SKM-1 (cell line): ENCODE results near the gene DPP9.
"Not testable (repeated sequence)": the region's sequence is repeated elsewhere in the genome, so short reads cannot be mapped to it uniquely, and the experiment has no call there.

Source experiments
- DNase-seq: peaks from one replicate; lab custom pipeline; 2025; ENCODE audit not compliant: unreplicated experiment; lab: John Stamatoyannopoulos, UW

The DPP9 gene

DNA sequence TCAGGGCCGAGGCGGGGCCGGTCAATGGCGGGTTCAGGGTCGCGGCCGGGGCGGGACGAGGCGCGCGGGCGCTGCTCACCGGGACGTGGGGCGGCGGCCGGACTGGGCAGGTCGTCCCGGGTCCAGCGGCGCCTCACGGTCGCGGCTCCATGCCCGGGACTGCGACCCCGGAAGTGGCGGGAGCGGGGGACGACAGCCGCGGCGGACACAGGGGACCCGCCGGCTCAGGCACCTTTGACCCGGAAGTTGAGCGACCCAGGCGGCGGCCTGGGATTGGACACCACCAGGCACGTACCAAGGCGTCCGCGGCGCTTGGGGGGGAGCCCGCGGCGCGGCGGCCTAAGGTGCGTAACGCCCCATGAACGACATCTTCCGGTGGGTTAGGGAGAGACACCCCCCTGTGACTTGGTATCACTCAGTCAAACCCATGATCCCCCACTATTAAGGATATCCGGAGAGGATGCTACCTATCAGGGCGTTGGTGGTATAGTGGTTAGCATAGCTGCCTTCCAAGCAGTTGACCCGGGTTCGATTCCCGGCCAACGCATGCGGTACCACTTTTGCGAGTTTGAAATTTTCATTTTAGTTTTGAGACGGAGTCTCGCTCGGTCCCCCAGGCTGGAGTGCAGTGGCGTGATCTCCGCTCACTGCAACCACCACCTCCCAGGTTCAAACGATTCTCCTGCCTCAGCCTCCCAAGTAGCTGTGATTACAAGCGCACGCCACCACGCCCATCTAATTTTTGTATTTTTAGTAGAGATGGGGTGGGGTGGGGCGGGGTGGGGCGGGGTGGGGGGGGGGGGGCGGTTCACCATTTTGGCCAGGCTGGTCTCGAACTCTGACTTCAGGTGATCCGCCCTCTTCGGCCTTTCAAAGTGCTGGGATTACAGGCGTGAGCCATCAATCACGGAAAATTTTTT, at the start of gene DPP9:
Gene DPP9 (minus strand): TSS at position 248 of the 920 bp plus-strand sequence. CDS start 3,936 bp downstream, outside the sequence.
- peak; percentile 97 for DNase-seq

DNA sequence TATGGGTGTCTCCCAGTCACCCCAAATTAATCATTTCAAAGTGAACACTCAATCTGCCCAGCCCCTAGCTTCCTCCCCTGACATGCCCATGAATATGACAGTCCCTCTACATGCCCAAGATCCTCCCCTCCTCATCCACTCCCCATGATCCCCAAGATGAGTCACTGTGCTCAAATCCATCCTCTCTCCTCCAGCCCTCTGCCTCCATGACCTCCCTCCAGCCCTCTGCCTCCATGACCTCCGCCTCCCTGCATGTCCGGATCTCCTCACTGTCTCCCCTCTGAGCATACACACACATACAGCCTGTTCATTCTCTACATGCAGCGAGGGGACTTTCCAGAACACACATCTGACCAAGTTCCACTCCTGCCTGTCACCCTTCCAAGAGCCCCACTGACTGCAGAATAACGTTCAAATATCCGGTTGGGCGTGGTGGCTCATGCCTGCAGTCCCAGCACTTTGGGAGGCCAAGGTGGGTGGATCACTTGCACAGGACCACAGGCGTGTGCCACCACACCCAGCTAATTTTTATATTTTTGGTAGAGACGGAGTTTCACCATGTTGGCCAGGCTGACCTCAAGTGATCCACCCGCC, 49.5 kb upstream of the DPP9 start:
- DNase-seq = no peak

DNA sequence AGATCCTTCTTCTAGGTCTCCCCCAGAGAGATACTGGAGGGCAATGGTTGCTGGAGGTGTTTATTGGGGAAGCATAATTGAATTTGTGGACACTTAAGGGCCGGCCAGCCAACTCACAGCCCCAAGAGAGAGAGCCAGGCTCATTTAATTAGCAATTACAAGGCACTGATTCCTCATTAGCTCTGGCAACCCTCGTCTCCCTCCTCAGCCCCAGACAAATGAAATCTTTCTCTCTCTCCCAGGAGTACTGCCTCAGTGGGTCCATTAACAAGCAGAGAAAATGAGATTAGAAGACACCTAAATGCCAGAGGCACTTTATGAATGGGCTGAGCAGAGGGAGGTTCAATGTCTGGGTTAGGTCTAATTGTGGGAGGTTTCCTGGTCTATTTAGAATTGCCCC, 48.9 kb upstream of the DPP9 start:
- DNase-seq = no peak

DNA sequence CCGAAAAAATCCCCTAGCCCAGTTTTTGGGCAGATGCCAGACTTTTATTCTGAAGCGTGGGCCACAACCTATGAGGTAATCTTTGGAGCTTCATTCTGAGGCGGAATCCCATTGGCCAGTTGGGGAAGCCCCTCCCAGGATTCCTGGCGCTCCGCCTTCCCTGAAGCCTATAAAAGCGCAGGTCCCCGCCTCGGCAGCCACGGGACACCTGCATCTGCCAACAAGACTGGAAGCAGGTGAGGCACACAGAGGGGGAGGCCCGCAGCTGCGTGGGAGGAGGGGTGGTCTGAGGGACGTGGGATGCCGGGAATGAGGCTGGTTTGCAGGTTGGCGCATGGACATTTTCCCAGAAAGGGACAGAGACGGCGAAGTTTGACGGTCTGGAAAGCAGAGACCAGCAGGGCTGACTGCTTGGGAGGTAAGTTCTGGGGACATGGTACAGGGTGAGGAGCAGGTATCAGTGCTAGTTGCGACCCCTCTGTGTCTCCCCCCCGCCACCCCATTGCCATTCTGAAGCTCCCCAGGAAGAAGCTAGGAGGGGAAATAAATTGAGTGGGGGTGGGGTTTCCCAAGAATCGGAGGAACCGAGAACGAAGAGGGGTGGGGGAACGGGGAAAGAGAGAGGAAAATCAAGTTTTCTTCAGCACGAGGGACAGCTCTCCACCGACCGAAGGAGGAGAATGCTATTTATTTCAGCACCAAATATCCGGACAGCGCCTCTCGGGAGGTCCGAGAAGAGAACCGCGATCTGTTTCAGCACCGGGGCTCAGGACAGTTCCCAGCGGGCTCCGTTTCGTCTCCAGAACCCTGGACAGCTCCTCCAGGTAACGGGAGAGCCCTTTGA, 45.5 kb upstream of the DPP9 start:
- no peak for DNase-seq

DNA sequence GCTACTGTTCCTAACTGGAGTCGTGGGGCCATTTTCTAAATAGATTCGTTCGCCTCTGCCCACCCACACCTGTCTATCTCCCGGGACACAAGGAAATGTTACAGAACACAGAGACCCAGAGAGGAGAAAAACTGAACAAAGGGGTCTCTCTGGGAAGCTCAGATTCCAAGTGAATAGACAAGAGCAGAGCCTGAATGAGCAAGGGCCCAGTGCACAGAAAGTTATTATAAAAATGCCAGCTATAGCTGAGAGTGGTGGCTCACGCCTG, 40.7 kb upstream of the DPP9 start:
- no peak for DNase-seq

DNA sequence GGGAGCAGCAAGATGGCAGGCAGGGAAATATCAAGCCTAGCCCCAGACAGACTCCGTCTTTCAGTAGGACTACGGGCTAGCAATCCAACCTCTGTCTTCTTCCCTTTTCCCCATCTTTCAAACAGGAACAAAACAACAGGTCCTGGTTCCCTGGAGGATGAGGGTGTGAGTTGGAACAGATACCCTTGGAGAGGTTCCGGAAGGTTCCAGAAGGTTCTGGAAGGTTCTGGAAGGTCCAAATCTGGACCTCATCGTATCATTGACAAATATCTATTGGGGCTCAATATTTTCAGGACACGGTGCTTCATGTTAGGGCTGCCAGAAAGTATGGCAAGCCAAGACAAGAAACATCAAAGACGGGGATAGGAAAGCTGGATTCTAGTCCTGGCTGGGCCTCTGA, 39.4 kb upstream of the DPP9 start:
- DNase-seq = no peak

DNA sequence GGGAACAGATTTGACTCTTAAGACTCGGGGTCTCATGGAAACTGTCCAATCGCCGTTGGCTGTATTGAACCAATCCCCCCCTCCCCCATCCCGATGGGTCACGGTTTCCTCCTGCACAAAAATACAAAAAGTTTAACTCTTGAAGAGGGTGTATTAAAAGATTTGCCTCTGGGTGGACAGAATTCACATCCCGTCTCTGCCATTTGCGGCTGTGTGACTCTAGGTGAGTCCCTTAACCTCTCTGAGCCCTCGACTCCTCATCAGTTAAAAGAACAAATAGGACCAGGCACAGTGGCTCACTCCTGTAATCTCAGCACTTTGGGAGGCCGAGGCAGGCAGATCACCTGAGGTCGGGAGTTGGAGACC, 36.6 kb upstream of the DPP9 start:
- no peak for DNase-seq

DNA sequence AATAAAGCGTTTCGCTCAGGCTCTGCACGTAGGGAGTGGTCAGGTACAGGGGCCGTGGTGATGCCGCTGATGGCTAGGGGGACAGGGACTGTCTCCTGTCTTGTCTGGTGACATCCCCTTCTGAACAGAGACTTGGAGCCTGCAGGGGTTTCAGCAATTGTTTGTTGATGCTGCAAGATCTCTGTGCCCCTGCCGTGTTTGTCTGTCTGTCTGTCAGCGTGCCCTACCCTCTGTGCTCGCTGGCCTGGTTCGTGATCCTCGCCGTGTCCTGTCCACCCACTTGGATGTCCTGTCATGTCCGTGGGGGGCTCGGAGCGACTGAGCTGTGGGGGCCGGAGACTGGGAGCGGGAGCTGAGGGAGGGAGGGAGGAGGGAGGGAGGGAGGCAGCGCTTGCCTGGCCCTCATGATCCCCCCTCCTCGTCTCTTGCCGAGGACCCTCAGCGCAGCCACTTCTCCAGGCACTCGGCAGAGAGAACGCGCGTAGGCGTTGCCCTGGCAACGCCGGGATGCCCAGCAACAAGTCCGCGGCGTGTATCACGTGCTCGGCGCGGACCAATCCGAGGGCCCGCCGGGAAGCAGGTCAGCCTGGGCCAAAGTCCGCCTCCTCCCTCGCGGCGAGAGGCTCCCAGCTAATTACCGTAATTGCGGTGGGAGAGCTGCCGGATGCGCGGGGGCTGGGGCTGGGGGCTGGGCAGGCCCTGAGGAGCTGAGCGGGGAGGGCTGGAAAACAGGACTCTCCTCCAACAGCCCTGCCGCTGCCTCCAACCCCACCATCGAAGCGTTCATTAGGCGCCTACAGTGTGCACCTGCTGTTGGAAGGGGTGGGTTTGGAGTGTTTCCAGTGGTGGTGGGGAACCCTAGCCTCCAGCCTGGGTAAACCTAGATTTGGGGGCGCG, 36.0 kb upstream of the DPP9 start:
- no peak for DNase-seq

DNA sequence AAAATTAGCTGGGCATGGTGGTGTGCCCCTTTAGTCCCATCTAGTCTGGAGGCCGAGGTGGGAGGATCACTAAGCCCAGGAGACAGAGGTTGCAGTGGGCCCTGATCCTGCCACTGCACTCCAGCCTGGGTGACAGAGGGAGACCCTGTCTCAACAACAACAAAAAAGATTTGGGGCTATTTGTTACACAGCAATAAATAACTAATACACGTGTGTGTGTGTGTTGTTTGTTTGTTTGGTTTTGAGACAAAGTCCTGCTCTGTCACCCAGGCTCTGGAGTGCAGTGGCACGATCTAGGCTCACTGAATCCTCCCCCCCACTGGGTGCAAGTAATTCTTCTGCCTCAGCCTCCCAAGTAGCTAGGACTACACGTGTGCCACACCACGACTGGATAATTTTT, 35.0 kb upstream of the DPP9 start:
- DNase-seq = no peak

DNA sequence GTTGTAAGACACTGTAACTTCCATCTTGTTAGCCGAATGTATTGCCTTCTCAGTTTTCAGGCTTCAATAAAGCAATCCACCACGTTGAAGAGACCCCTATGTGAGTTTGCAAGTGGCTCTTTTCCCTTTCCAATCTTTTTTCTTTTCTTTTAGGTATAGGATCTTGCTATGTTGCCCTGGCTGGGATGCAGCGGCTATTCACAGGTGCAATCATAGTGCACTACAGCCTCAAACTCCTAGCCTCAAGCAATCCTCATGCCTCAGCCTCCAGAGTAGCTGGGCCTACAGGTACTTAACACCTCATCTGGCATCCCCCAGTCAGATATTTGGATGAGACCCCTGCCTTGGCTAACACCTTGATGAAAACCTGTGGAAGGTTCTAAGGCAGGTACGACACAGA, 34.4 kb upstream of the DPP9 start:
- no peak for DNase-seq

DNA sequence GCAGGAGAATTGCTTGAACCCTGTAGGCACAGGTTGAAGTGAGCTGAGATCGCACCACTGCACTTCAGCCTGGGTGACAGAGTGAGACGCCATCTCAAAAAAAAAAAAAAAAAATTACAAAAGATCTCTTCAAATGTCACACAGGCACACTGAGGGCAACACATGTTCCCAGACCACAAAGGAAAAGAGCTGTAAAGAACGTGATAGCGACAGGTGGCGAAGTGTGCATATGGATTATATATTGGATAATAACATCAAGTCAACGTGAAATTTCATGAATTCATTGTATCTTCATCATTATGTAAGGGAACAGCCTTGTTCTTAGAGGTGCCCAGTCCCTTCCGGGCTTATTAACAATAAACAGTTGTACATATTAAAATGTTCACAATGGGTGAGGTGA, 31.8 kb upstream of the DPP9 start:
- no peak for DNase-seq

DNA sequence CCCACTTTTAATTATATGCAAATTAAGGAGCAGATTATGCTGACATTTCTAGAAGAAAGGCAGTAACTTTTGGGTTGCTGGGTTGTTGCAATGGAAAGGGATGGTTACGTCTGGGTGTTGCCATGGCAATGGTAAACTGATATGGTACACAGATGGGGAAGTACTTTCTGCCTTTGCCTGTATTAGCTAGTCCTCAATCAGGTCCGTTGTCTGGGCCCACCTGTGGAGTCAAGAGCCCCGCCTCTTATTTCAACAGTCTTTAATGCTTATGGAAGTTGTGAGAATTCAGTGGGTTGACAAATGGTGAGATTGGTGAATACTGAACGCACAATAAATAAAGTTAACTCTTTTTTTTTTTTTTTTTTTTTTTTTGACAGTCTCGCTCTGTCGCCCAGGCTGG, 30.6 kb upstream of the DPP9 start:
- no peak for DNase-seq

DNA sequence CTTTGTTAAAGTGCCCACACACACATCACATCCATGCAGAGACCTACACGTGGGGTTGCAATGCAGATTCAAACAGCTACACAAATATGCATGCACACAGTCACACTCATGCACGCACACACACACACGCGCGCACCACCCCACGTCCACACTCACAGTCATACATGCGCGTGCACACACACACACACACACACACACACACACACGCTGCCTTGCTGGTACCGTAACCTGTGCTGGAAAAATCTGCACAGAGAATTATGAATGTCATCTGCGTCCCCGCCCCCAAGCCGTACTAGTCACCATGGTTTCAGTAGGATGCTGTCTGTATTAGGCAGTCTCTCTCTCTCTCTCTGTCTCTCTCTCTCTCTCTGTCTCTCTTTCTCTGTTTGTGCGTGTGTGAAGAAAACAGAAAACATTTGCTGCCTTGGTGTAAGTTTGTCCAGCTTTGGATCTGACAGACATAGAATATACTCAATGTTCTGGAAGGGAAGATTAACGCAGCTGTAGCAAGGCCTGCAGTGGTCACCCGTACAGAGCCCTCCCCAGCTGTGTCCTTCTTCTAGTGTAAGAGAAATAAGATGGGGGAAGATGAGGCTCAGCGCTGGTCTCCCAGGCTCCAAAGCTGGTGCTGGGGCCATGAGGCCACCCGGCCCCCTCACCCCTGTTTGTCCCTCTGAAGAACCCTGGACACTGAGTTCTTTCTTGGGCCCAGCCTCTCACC, 26.4 kb upstream of the DPP9 start:
- DNase-seq = no peak

DNA sequence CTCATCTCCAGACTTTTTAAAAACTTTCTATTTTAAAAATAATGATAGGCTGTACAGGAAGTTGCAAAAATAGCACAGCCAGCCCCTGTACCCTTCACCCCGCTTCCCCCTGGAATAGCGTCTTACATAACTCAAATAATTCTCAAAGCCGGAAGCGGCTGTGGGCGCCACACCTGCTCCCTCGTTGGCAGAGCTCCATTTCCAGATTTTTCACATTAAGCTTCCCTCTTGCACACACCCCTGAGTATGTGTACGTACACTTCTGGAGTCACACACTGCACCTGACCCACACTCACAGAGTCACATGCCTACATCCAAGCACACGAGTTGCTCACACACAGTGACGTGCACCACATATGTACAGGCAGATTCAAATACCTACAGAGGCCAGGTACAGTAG, 24.9 kb upstream of the DPP9 start:
- no peak for DNase-seq

DNA sequence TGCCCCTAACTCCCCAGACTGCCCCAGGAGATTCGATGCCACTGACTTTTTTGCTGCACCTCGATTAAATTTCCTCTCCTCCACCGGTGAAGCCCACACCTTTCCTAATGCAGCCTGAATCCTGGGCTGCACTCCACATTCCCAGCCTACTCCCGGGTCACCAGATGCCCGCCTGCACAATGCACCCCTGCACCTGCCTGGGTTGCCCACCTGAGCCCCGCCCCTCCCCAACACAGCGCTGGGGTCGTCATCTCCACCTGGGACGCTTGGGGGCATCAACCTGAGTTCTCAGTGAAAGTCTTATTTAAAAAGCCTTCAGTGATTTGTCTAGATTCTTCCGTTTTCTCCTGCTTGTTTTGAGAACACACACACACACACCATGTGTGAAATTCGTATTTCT, 24.5 kb upstream of the DPP9 start:
- DNase-seq = no peak

DNA sequence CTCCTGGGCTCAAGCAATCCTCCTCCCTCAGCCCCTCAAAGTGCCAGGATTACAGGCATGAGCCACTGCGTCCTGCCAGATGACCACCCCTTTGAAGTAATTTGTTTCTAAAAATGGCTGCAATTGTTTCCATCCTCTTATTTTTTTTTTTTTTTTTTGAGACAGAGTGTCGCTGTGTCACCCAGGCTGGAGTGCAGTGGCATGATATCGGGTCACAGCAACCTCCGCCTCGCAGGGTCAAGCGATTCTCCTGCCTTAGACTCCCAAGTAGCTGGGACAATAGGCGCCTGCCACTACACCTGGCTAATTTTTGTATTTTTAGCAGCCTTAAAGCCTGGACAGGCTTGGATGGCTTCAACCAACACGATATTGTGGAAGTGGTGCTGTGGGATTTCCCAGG, 22.3 kb upstream of the DPP9 start:
- no peak for DNase-seq

DNA sequence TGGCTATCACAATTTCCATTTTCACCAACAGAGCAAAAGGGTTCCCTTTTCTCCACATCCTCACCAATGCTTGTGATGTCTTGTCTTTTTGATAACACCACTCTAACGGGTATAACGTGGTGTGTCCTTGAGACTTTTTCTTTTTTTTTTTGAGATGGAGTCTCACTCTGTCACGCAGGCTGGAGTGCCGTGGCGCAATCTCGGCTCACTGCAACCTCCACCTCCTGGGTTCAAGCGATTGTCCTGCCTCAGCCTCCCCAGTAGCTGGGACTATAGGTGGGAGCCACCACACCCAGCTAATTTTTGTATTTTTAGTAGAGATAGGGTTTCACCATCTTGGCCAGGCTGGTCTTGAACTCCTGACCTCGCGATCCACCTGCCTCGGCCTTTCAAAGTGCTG, 21.5 kb upstream of the DPP9 start:
- DNase-seq = not testable (repeated sequence)

DNA sequence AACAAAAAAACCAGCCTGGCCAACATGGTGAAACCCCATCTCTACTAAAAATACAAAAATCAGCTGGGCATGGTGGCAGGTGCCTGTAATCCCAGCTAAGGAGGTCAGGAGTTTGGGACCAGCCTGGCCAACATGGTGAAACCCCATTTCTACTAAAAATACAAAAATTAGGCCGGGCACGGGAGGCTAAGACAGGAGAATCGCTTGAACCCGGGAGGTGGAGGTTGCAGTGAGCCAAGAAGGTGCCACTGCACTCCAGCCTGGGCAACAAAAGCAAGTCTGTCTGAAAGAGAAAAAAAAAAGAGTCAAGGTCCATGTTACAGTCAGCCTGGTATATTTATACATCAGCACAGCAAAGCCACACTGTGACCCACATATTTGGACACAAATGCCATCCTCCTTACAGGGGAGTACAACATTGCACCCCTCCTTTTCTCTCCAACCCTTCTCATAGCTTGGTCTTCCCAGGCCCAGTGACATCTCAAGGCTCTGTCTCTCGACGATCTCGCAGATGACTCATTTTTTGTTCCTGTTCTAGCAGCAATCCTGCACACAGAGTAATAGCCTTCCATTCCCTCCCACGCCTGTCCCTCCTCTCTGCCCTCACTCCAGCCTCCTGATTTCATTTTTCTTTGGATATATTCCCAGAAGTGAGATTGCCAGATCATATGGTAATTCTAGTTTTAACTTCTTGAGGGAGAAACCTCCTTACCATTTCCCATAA, 21.0 kb upstream of the DPP9 start:
- DNase-seq = no peak

DNA sequence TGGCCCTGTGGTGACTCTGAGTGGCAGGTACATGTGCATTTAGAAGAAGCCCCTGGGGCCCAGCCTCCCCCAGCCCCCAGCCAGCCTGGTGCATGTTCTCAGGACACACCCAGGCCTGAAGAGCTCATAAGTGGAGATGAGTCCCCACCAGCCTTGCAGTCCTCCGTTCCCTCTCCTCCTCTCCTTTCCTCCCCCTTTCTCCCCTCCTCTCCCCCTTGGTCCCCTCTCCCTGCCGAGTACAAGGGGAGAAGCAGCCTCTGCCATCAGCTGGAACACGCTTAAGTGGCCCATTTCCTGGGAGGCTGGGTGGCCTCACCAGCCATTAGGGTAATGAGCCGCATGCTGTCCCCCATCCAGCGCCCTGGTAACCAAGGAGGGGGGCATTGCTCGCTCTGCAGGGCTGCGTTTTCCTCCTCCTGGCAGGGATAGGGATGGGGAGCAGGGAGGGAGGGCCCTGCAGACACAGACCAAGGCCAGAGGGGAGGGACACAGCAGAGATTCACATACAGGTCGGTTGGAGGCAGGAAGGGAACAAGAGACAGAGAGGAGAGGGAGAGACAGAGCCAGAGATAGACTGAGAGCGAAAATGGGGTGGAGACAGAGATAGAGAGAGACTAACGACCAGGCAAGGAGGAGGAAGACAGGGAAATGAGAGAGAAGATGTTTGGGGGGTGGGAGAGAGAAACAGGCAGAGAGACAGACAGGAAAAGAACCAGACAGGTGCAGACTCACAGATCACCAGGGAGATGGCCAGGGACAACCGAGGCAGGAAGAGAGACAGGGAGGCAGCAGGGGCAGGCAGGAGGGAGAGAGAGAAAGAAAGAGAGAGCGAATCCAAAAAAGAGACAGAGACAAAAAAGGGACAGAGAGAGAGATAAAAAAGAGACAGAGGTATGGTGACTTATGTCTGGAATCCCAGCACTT, 19.3 kb upstream of the DPP9 start:
- DNase-seq = no peak
